Caki2 (cell line): ENCODE measurements around the gene ZMYND19. TPM values are rescaled to one million over a fixed set of nuclear protein-coding genes. Genes with fewer than 3 reads are reported as not detected.

Source experiments
- DNase-seq: peaks from one replicate; pipeline ENCODE4 v3.0.0-alpha.2; 2015; ENCODE audit warnings: low read depth
- in situ Hi-C: cut with HindIII; loops from 2 replicates; pipeline ENCODE4 v1.10.0; 2016; ENCODE audit warnings: low sequenced_read_pairs, low pct_unique_long_range_greater_than_20kb, mixed read lengths
- total RNA-seq: library from RNA; depleted of rRNA; stranded (reverse); fragments of >200 nt; shearing (Covaris generic); gene quantifications from 2 replicates; pipeline ENCODE4 v1.2.3, GENCODE V29; 2014; ENCODE audit warnings: low replicate concordance

Gene ZMYND19
- total RNA-seq, 1 experiment from 2014 or later, result 27.8 TPM

- peak; percentile 74 for DNase-seq
Observed at GRCh38 chr9:137618105-137619067, 28.1 kb upstream of the ZMYND19 start, which contains the start of gene EHMT1. EHMT1 (plus strand) TSS chr9:137619005; CDS start chr9:137619029, 24 bp downstream.

GRCh38 chr9:137615387-137615871 lies 25.1 kb upstream of the ZMYND19 start:
- DNase-seq, result no peak
- in situ Hi-C loops, result no loop called here

More at GRCh38 chr9:137618105-137619067, 28.1 kb upstream of the ZMYND19 start, which contains the start of gene EHMT1:
- in situ Hi-C loops, result no loop called here

- in situ Hi-C loops, result no loop called here
Observed at GRCh38 chr9:137614631-137615386, 24.5 kb upstream of the ZMYND19 start.

GRCh38 chr9:137613738-137614523 lies 23.6 kb upstream of the ZMYND19 start:
- in situ Hi-C loops, result no loop called here
- DNase-seq, result no peak

More at GRCh38 chr9:137614631-137615386, 24.5 kb upstream of the ZMYND19 start:
- no peak for DNase-seq

- in situ Hi-C loops, result no loop called here
- DNase-seq, result no peak
Observed at GRCh38 chr9:137613259-137613658, 22.9 kb upstream of the ZMYND19 start.

GRCh38 chr9:137612741-137613142 lies 22.4 kb upstream of the ZMYND19 start:
- no peak for DNase-seq
- in situ Hi-C loops, result no loop called here

GRCh38 chr9:137611623-137612609 lies 21.6 kb upstream of the ZMYND19 start:
- peak; percentile 93 for DNase-seq
- in situ Hi-C loops, result no loop called here

- in situ Hi-C loops, result no loop called here
- DNase-seq, result no peak
Observed at GRCh38 chr9:137610944-137611343, 20.6 kb upstream of the ZMYND19 start.

GRCh38 chr9:137607141-137607857 lies 17.0 kb upstream of the ZMYND19 start:
- in situ Hi-C loops, result no loop called here
- no peak for DNase-seq

- DNase-seq, result no peak
Observed at GRCh38 chr9:137606734-137607138, 16.4 kb upstream of the ZMYND19 start.

GRCh38 chr9:137606005-137606621 lies 15.8 kb upstream of the ZMYND19 start:
- no peak for DNase-seq
- in situ Hi-C loops, result no loop called here

More at GRCh38 chr9:137606734-137607138, 16.4 kb upstream of the ZMYND19 start:
- in situ Hi-C loops, result no loop called here

- in situ Hi-C loops, result no loop called here
- DNase-seq, result peak; percentile 76
Observed at GRCh38 chr9:137605121-137606004, 15.1 kb upstream of the ZMYND19 start, which contains the start of gene ARRDC1. ARRDC1 (plus strand) TSS chr9:137605686; CDS start chr9:137605718, 32 bp downstream.

- in situ Hi-C loops, result no loop called here
- no peak for DNase-seq
Observed at GRCh38 chr9:137604345-137605086, 14.2 kb upstream of the ZMYND19 start.

GRCh38 chr9:137603879-137604278 lies 13.6 kb upstream of the ZMYND19 start:
- DNase-seq, result no peak
- in situ Hi-C loops, result no loop called here
